Measurements from ENCODE around the gene GCGR.

The GCGR gene

DNA sequence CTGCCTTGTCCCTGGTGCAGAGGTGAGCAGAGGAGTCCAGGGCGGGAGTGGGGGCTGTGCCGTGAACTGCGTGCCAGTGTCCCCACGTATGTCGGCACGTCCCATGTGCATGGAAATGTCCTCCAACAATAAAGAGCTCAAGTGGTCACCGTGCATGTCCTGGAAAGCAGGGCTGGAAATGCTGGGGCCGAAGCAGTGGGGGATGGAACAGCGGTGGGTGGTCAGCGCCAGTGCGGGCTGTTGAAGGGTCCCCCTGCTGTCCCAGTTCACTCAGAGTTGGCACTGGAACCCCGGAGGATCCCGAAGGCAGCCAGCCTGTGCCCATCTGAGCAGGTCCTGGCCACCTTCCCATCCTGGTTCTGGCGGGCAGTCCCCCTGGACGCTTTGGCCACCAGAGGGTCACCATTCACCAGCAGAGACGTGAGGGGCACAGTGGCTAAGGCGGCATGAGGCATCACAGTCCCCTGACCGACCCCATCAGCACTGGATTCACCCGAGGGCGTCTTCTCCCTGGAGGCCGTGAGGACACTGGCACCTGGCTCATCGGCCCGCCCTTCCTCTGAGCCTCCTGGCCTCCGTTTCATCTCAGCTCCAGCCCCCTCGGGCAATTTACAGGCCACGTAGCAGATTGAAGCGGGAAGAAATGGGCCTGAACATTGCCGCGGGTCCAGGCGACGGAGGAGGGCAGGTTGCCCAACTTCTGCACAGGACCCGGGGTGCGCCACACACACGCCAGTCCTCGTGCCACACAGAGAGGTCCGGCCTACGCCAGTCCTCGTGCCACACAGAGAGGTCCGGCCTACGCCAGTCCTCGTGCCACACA is 10.1 kb downstream of the GCGR start:
- POLR2A ChIA-PET, result interaction anchor here (1.8 kb wide), 1 partner anchor 19 kb away, joined by 8 read pairs; the partner anchor contains the start of gene MCRIP1
- TF ChIP-seq, protein P1, sequence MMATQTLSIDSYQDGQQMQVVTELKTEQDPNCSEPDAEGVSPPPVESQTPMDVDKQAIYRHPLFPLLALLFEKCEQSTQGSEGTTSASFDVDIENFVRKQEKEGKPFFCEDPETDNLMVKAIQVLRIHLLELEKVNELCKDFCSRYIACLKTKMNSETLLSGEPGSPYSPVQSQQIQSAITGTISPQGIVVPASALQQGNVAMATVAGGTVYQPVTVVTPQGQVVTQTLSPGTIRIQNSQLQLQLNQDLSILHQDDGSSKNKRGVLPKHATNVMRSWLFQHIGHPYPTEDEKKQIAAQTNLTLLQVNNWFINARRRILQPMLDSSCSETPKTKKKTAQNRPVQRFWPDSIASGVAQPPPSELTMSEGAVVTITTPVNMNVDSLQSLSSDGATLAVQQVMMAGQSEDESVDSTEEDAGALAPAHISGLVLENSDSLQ (IDR thresholded peaks at IDR 0.05), result no peak
- TF ChIP-seq SP1 (IDR thresholded peaks at IDR 0.05) (no peak), ZNF384 (IDR thresholded peaks at IDR 0.05) (no peak), LEF1 (IDR thresholded peaks at IDR 0.05; ENCODE audit: borderline replicate concordance) (no peak), SUZ12 (IDR thresholded peaks at IDR 0.05) (no peak), NFRKB (IDR thresholded peaks at IDR 0.05) (no peak), L3MBTL2 (conservative IDR thresholded peaks at IDR 0.05) (no peak), TARDBP (IDR thresholded peaks at IDR 0.05) (no peak), FOXA1 (IDR thresholded peaks at IDR 0.05) (no peak), FOXM1 (IDR thresholded peaks at IDR 0.05; ENCODE audit: borderline replicate concordance) (no peak), ARNT (IDR thresholded peaks at IDR 0.05) (no peak), ELF4 (IDR thresholded peaks at IDR 0.05) (no peak), FOXK2 (IDR thresholded peaks at IDR 0.05) (no peak), BHLHE40 (IDR thresholded peaks at IDR 0.05; ENCODE audit: borderline replicate concordance) (no peak)
- CTCF ChIA-PET, result no interaction called here
- no peak for DNase-seq (ENCODE audit: extremely low spot score)

DNA sequence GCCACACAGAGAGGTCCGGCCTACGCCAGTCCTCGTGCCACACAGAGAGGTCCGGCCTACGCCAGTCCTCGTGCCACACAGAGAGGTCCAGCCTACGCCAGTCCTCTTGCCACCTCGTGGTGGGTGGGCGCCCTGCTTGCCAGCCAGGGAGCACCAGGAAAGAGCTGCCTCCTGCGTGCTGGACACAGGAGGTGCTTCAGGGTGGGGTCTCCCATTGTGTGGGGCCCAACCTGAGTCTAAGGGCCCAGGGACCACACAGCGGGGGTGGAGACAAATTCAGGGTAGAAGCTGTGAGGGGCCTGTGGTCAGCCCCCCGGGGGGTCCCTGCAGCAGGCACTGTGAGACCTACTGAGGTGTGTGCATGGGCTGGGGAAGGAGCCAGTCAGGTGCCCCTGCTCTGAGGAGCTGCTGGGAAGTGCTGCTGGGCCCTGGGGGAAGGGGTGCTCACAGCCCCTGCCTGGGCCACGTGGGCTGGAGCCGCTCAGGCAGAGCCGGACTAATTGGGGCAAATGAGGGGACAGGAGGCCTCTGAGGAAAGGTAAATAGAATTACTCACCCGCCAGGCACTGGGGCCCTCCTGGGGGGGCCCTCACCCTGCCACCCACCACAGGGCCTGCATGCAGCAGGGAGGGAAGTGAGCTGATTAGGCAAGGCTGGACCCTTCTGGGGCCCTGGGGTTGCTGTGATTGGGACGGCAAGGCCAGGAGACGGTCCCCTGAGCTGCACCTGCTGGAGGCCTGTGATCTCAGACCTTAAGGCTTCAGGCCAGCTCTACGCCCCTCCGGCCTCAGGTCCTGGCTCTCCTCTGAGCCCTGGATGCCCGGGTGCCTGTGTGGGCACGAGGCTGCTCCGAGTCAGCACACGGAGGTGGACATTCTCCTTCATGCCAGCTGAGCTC is 11.0 kb downstream of the GCGR start:
- no peak for TF ChIP-seq TARDBP (IDR thresholded peaks at IDR 0.05)
- TF ChIP-seq BHLHE40 (IDR thresholded peaks at IDR 0.05; ENCODE audit: borderline replicate concordance), result no peak
- no peak for TF ChIP-seq ZNF384 (IDR thresholded peaks at IDR 0.05)
- TF ChIP-seq SP1 (IDR thresholded peaks at IDR 0.05), result no peak
- TF ChIP-seq LEF1 (IDR thresholded peaks at IDR 0.05; ENCODE audit: borderline replicate concordance), result no peak
- no peak for TF ChIP-seq FOXA1 (IDR thresholded peaks at IDR 0.05)
- no peak for DNase-seq (ENCODE audit: extremely low spot score)
- POLR2A ChIA-PET, result interaction anchor here (0.9 to 1.8 kb wide), 2 partner anchors 13 to 18 kb away, joined by 3 to 8 read pairs; partner anchors contain the start of gene MCRIP1
- CTCF ChIA-PET, result no interaction called here

DNA sequence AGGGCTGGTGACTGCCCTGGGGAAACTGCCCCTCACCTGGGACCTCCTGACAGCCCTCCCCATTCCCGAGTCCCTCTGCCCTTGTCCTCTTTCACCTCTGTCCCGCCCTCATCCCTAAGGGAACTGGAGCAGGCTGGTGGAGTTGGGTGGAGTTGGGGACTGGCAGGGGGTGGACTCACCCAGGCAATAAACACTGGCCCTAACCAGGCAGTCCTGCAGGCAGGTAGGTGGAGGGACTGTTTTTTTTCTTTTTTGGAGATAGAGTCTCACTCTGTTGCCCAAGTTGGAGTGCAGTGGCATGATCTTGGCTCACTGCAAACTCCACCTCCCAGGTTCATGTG is 11.7 kb downstream of the GCGR start:
- POLR2A ChIA-PET, result interaction anchor here (0.9 to 1.8 kb wide), 2 partner anchors 12 to 18 kb away, joined by 3 to 8 read pairs; partner anchors contain the start of gene MCRIP1
- CTCF ChIA-PET, result no interaction called here
- no peak for DNase-seq (ENCODE audit: extremely low spot score)
- TF ChIP-seq FOXA1 (IDR thresholded peaks at IDR 0.05), result no peak
- no peak for TF ChIP-seq ELF4 (IDR thresholded peaks at IDR 0.05)
- TF ChIP-seq LEF1 (IDR thresholded peaks at IDR 0.05; ENCODE audit: borderline replicate concordance), result no peak
- TF ChIP-seq CTBP1 (IDR thresholded peaks at IDR 0.05; ENCODE audit: borderline replicate concordance), result no peak
- TF ChIP-seq L3MBTL2 (conservative IDR thresholded peaks at IDR 0.05), result no peak
- TF ChIP-seq HDGF (IDR thresholded peaks at IDR 0.05; ENCODE audit: borderline replicate concordance), result no peak
- no peak for TF ChIP-seq TARDBP (IDR thresholded peaks at IDR 0.05)
- TF ChIP-seq SP1 (IDR thresholded peaks at IDR 0.05), result no peak
- TF ChIP-seq ZNF384 (IDR thresholded peaks at IDR 0.05), result no peak
- no peak for TF ChIP-seq ARNT (IDR thresholded peaks at IDR 0.05)
- no peak for TF ChIP-seq NFRKB (IDR thresholded peaks at IDR 0.05)
- TF ChIP-seq SUZ12 (IDR thresholded peaks at IDR 0.05), result no peak
- no peak for TF ChIP-seq BHLHE40 (IDR thresholded peaks at IDR 0.05; ENCODE audit: borderline replicate concordance)

DNA sequence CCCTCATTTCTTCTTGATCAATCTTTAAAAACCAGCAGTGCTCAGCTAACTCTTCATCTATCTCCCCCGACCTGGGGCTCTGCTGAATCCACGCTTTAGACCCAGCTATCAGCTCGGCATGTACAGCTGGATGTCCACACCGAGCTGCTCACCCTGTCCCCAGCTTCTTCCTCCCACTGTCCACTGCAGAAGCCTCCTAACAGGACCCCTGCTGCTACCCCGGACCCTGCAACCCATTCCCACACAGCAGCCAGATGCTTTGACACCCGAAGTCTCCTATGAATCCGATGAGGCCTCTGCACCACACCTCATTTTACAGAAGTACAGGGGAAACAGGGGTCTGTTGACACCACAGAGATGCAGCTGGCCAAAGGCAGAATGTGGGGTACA is 13.8 kb downstream of the GCGR start:
- ChIA-PET POLR2A (interaction anchor here (0.9 to 1.2 kb wide), 3 partner anchors 12 to 49 kb away, joined by 3 to 5 read pairs (median 3); partner anchors contain the start of gene MCRIP1), CTCF (interaction anchor here (0.7 kb wide), 2 partner anchors 85 to 89 kb away, joined by 3 read pairs; no protein-coding TSS in a partner anchor)
- DNase-seq (ENCODE audit: extremely low spot score), result no peak
- TF ChIP-seq FOXK2 (IDR thresholded peaks at IDR 0.05) (no peak), TARDBP (IDR thresholded peaks at IDR 0.05) (no peak), ARNT (IDR thresholded peaks at IDR 0.05) (no peak), L3MBTL2 (conservative IDR thresholded peaks at IDR 0.05) (no peak), HDGF (IDR thresholded peaks at IDR 0.05; ENCODE audit: borderline replicate concordance) (no peak), NFRKB (IDR thresholded peaks at IDR 0.05) (no peak), CTBP1 (IDR thresholded peaks at IDR 0.05; ENCODE audit: borderline replicate concordance) (no peak)
- TF ChIP-seq, protein P1 (IDR thresholded peaks at IDR 0.05), result no peak

DNA sequence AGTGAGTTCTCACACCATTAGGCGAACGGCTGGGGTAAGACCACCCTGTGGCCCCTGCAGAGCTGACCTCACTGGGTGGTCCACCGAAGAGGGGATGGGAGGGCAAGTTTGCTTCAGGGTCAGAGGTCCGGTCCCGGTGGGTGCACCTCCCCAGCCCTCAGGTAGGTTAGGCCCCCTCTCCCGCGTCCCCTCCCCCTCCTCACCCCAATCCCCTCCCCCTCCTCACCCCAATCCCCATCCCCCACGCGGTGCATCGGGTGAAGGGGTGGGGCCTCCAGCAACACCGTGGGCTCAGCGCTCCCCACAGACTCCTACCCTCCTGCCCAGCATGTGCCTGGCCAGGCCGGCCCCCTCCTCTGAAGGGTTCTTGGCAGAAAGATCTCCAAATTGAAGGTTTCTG is 15.8 kb downstream of the GCGR start:
- TF ChIP-seq SUZ12 (IDR thresholded peaks at IDR 0.05) (no peak), TARDBP (IDR thresholded peaks at IDR 0.05) (no peak), HDGF (IDR thresholded peaks at IDR 0.05; ENCODE audit: borderline replicate concordance) (no peak), NFRKB (IDR thresholded peaks at IDR 0.05) (no peak), FOXK2 (IDR thresholded peaks at IDR 0.05) (no peak), ELF4 (IDR thresholded peaks at IDR 0.05) (no peak), FOXM1 (IDR thresholded peaks at IDR 0.05; ENCODE audit: borderline replicate concordance) (no peak), CTBP1 (IDR thresholded peaks at IDR 0.05; ENCODE audit: borderline replicate concordance) (no peak), FOXA1 (IDR thresholded peaks at IDR 0.05) (no peak), LEF1 (IDR thresholded peaks at IDR 0.05; ENCODE audit: borderline replicate concordance) (no peak), SP1 (IDR thresholded peaks at IDR 0.05) (no peak), ARNT (IDR thresholded peaks at IDR 0.05) (no peak), ZNF384 (IDR thresholded peaks at IDR 0.05) (no peak), BHLHE40 (IDR thresholded peaks at IDR 0.05; ENCODE audit: borderline replicate concordance) (no peak), L3MBTL2 (conservative IDR thresholded peaks at IDR 0.05) (no peak)
- TF ChIP-seq, protein P1 (IDR thresholded peaks at IDR 0.05), result no peak
- POLR2A ChIA-PET, result interaction anchor here (1.4 to 1.5 kb wide), 2 partner anchors 9 to 14 kb away, joined by 3 to 8 read pairs; partner anchors contain the start of gene MCRIP1
- CTCF ChIA-PET, result no interaction called here
- DNase-seq (ENCODE audit: extremely low spot score), result no peak
